HepG2 (cell line): ENCODE data around the gene YJEFN3. TPM values are rescaled to one million over a fixed set of nuclear protein-coding genes. Genes with fewer than 3 reads are reported as not detected.

ENCODE experiments used
- ATAC-seq: fragments of 200-7000 bp; cut with Tn5 transposase; 3 replicates; pipeline ENCODE4 v1.9.1; 2020; ENCODE audit warnings: mild to moderate bottlenecking, moderate library complexity
- BruUV-seq: library from RNA; stranded (reverse); fragments of 400-500 nt; replicated peaks from 2 replicates; lab custom pipeline; 2021; lab: Mats Ljungman, UMichigan
- CTCF ChIA-PET: fragments of 300-600 bp; formaldehyde crosslinking; extraction: SDS; loops from one replicate; lab custom pipeline; 2021; ENCODE audit warnings: low total read pairs, inconsistent platforms, low intra/inter-chr PET ratio; lab: Yijun Ruan, JAX
- POLR2A ChIA-PET: fragments of 350-600 bp; sonication (Branson Sonifier 250); formaldehyde crosslinking; loops from one replicate; lab custom pipeline; 2020; ENCODE audit warnings: antibody characterized with exemption, inconsistent platforms; lab: Yijun Ruan, JAX
- DNase-seq: peaks from one replicate; pipeline ENCODE4 v3.0.0-alpha.2; 2015; ENCODE audit warnings: low spot score
- FAIRE-seq: peaks from 3 replicates; lab custom pipeline; 2011; peaks lifted over from hg19 to GRCh38; lab: Jason Lieb, UNC
- H2AFZ ChIP-seq: one replicate; pipeline ENCODE4 v1.6.1; 2011; ENCODE audit warnings: low read length, inconsistent platforms
- H3K27ac ChIP-seq: fragments of 300-600 bp; 3 replicates; pipeline ENCODE4 v1.8.0; 2011; ENCODE audit warnings: mixed run types, mild to moderate bottlenecking, mixed read lengths, low read length, inconsistent platforms; ENCODE audit not compliant: insufficient read depth; ENCODE audit errors: extremely low read length
- H3K27me3 ChIP-seq, 2 experiments: fragments of 200-600 bp in 1 of 2; 2 replicates in 1 of 2; 3 replicates in 1 of 2; pipeline versions ENCODE4 v1.6.0 to v1.8.0; 2011; ENCODE audit warnings: low read length in 2 of 2, mild to moderate bottlenecking in 2 of 2, moderate library complexity in 2 of 2, inconsistent platforms in 1 of 2; ENCODE audit not compliant: insufficient read depth in 2 of 2, control insufficient read depth in 1 of 2
- H3K36me3 ChIP-seq, 2 experiments: fragments of 200-600 bp in 1 of 2; replicated peaks in 1 of 2; 2 replicates in 1 of 2; 3 replicates in 1 of 2; pipeline versions ENCODE4 v1.5.1 to v1.8.0; 2011; ENCODE audit warnings: low read length in 2 of 2, inconsistent platforms in 1 of 2; ENCODE audit not compliant: insufficient read depth in 2 of 2, control insufficient read depth in 1 of 2
- H3K4me1 ChIP-seq: 2 replicates; pipeline ENCODE4 v1.5.1; 2012; ENCODE audit warnings: low read length, inconsistent platforms; ENCODE audit not compliant: insufficient read depth
- H3K4me2 ChIP-seq: 2 replicates; pipeline ENCODE4 v1.6.0; 2011; ENCODE audit warnings: low read depth, low read length, inconsistent platforms
- H3K4me3 ChIP-seq, 3 experiments: fragments of 200-600 bp in 1 of 3; sonication (generic), shearing (Covaris generic) in 1 of 3; replicated peaks in 1 of 3; 2 replicates each; pipeline ENCODE4 v1.5.1; 2011 to 2016; ENCODE audit warnings: low read length in 3 of 3, inconsistent platforms in 2 of 3, low read depth in 2 of 3, mild to moderate bottlenecking in 2 of 3, control low read depth in 1 of 3, mixed read lengths in 1 of 3; ENCODE audit not compliant: insufficient read depth in 1 of 3
- H3K79me2 ChIP-seq: one replicate; pipeline ENCODE4 v1.6.1; 2011; ENCODE audit warnings: low read length, inconsistent platforms; ENCODE audit not compliant: insufficient read depth
- H3K9ac ChIP-seq: 2 replicates; pipeline ENCODE4 v1.6.0; 2011; ENCODE audit warnings: mild to moderate bottlenecking, low read depth, low read length, inconsistent platforms; ENCODE audit not compliant: insufficient read depth
- H3K9me3 ChIP-seq: 2 replicates; pipeline ENCODE4 v1.5.1; 2012; ENCODE audit warnings: mild to moderate bottlenecking, low read length
- H4K20me1 ChIP-seq: 2 replicates; pipeline ENCODE4 v1.6.0; 2011; ENCODE audit warnings: inconsistent platforms, mild to moderate bottlenecking, low read length, moderate library complexity; ENCODE audit not compliant: insufficient read depth
- ELF4 ChIP-seq: sonication (generic); formaldehyde crosslinking; IDR thresholded peaks from 2 replicates; pipeline ENCODE4 v1.5.0; 2020; ENCODE audit warnings: missing genetic modification reagents, mild to moderate bottlenecking, moderate library complexity, borderline replicate concordance
- HMGXB4 ChIP-seq, 2 experiments: sonication (generic) in 1 of 2; formaldehyde crosslinking in 1 of 2; IDR thresholded peaks; 2 replicates each; pipeline versions ENCODE4 v1.4.0 to v1.6.1; 2018 to 2020; ENCODE audit warnings: missing genetic modification reagents in 2 of 2, borderline replicate concordance in 1 of 2, low read depth in 1 of 2, mild to moderate bottlenecking in 1 of 2, missing biosample characterization in 1 of 2
- HNF1B ChIP-seq: sonication (generic); formaldehyde crosslinking; IDR thresholded peaks from 2 replicates; pipeline ENCODE4 v1.5.1; 2020; ENCODE audit warnings: mild to moderate bottlenecking, moderate library complexity, missing genetic modification reagents
- MEF2D ChIP-seq: sonication (generic); formaldehyde crosslinking; IDR thresholded peaks from 2 replicates; pipeline ENCODE4 v1.5.1; 2020; ENCODE audit warnings: mild to moderate bottlenecking, missing genetic modification reagents
- PBX2 ChIP-seq: IDR thresholded peaks from 2 replicates; pipeline ENCODE4 v1.6.1; 2016; ENCODE audit warnings: control low read depth
- RXRA ChIP-seq: sonication (generic); formaldehyde crosslinking; IDR thresholded peaks from 2 replicates; pipeline ENCODE4 v1.5.1; 2020; ENCODE audit warnings: missing genetic modification reagents
- SP2 ChIP-seq: sonication (generic); formaldehyde crosslinking; IDR thresholded peaks from 2 replicates; pipeline ENCODE4 v1.5.1; 2020; ENCODE audit warnings: mild to moderate bottlenecking, missing genetic modification reagents
- SYNCRIP ChIP-seq: fragments of 200-400 bp; formaldehyde crosslinking; IDR thresholded peaks from 2 replicates; pipeline ENCODE4 v1.6.1; 2018; ENCODE audit warnings: mild to moderate bottlenecking, low read depth, low read length; ENCODE audit not compliant: insufficient read depth
- ZNF20 ChIP-seq: sonication (generic); formaldehyde crosslinking; IDR thresholded peaks from 2 replicates; pipeline ENCODE4 v1.4.0; 2020; ENCODE audit warnings: mild to moderate bottlenecking, moderate library complexity, missing genetic modification reagents
- ZNF550 ChIP-seq: sonication (generic); formaldehyde crosslinking; IDR thresholded peaks from 2 replicates; pipeline ENCODE4 v1.4.0; 2020; ENCODE audit warnings: mild to moderate bottlenecking, missing genetic modification reagents, borderline replicate concordance
- WGBS: methylation state at CpG from one replicate; pipeline ENCODE4 v1.1.6; 2017; ENCODE audit warnings: low lambda C conversion rate; 5-methylcytosine and 5-hydroxymethylcytosine counted together
- in situ Hi-C: cut with HindIII; loops from 2 replicates; pipeline ENCODE4 v1.10.0; 2017; ENCODE audit warnings: low pct_unique_long_range_greater_than_20kb; ENCODE audit not compliant: extremely low pct_ligation_motif_present
- intact Hi-C: fragments of 100-400 bp; cut with micrococcal nuclease; formaldehyde crosslinking; loops from one replicate; pipeline ENCODE4 v1.10.0; 2022; ENCODE audit not compliant: unreplicated experiment
- polyA plus RNA-seq, 8 experiments: library from polyadenylated mRNA; depleted of rRNA in 3 of 8; stranded (reverse) in 7 of 8; unstranded in 1 of 8; fragments of >200 nt; fragmentation: Illumina TruSeq in 4 of 8; extraction: Trizol in 4 of 8; gene quantifications; 2 replicates each; pipeline versions ENCODE4 v1.2.1 to v1.2.3, GENCODE V29; 2011 to 2016; ENCODE audit warnings: low read depth in 4 of 8, missing spikeins in 1 of 8, mixed read lengths in 1 of 8; ENCODE audit not compliant: insufficient read depth in 1 of 8
- total RNA-seq, 5 experiments: library from RNA; depleted of rRNA; stranded (reverse); fragments of >200 nt; fragmentation: Illumina TruSeq; extraction: Trizol; gene quantifications; 2 replicates each; pipeline ENCODE4 v1.2.3, GENCODE V29; 2016; ENCODE audit warnings: low read depth in 1 of 5

Gene YJEFN3
- total and polyA plus RNA-seq, 2 of the 13 experiments (the other 11 are each of a cell fraction or from before 2014, with no cell fraction given): 0.89 to 4.0 TPM

- ChIA-PET POLR2A (no interaction called here), CTCF (no interaction called here)
- peak; percentile 34; the same call in 1 of the 3 replicates for ATAC-seq
- Histone ChIP-seq H3K27me3 (peaks cover 0 to 3% of the 10 kb centered on the region in 2 experiments; a peak in 2 of 5 replicates), H4K20me1 (no peaks in the 10 kb centered on the region), H3K27ac (no peak overlapping the region), H3K9me3 (no peaks in the 10 kb centered on the region), H3K36me3 (no peaks in the 10 kb centered on the region), H3K4me1 (peaks cover 10% of the 10 kb centered on the region; the same call in 1 of the 2 replicates), H3K4me3 (no peak overlapping the region), H3K79me2 (no peaks in the 10 kb centered on the region), H3K4me2 (no peak overlapping the region), H2AFZ (no peak overlapping the region), H3K9ac (no peak overlapping the region)
- no peak for FAIRE-seq
- in situ Hi-C loops (loop anchor here (25.0 kb wide), 1 partner anchor 992 kb away; the partner anchor contains the start of gene ZNF737), intact Hi-C loops (no loop called here)
- DNase-seq: no peak
- TF ChIP-seq ELF4 (CRISPR knock-in tag) (no peak), SYNCRIP (no peak), ZNF550 (CRISPR knock-in tag) (no peak), PBX2 (CRISPR knock-in tag) (no peak), SP2 (CRISPR knock-in tag) (no peak)
- no TSS peak for BruUV-seq
- WGBS: 19% methylated on average over 8 of the region's 10 CpGs
Observed at GRCh38 chr19:19570571-19570970, 41.9 kb downstream of the YJEFN3 start.

- Histone ChIP-seq H4K20me1 (no peaks in the 10 kb centered on the region), H3K9me3 (no peaks in the 10 kb centered on the region), H3K27ac (no peak overlapping the region), H3K9ac (no peak overlapping the region), H3K4me1 (peaks cover 6% of the 10 kb centered on the region; the same call in 1 of the 2 replicates), H3K4me2 (no peak overlapping the region), H3K4me3 (no peak overlapping the region), H3K79me2 (no peaks in the 10 kb centered on the region), H3K27me3 (peaks cover 0 to 3% of the 10 kb centered on the region in 2 experiments; a peak in 2 of 5 replicates), H2AFZ (no peak overlapping the region), H3K36me3 (no peaks in the 10 kb centered on the region)
- FAIRE-seq (no peak), DNase-seq (no peak), ATAC-seq (no peak)
- ChIA-PET CTCF (no interaction called here), POLR2A (no interaction called here)
- in situ Hi-C loops (loop anchor here (25.0 kb wide), 1 partner anchor 991 kb away; the partner anchor contains the start of gene ZNF737), intact Hi-C loops (no loop called here)
- 49% methylated on average over 6 of the region's 11 CpGs for WGBS
- no TSS peak for BruUV-seq
- TF ChIP-seq HNF1B (CRISPR knock-in tag) (no peak), ZNF20 (CRISPR knock-in tag) (no peak), HMGXB4 (CRISPR knock-in tag; IDR thresholded peaks at IDR 0.05; ENCODE audit: borderline replicate concordance in 1 of 2, low read depth in 1 of 2) (no peak), MEF2D (CRISPR knock-in tag) (no peak), RXRA (CRISPR knock-in tag) (no peak)
Observed at GRCh38 chr19:19571071-19571786, 42.5 kb downstream of the YJEFN3 start.
